Stimulated activated naive B cell treated with anti-CD40 and anti-IgM and Interleukin-4, amounts not matched to agents 10 μg/mL and 1 μg/mL and 100 μg/mL, for 72 hours (primary cell): ENCODE results near the gene CNGA1.

Source experiments
- ATAC-seq, 2 donors: fragments of 150-1000 bp; cut with Tn5 transposase; replicated peaks; 2 replicates each; pipeline ENCODE4 v1.10.0; 2021; ENCODE audit warnings: moderate library complexity in 1 of 2
- DNase-seq: peaks from one replicate; pipeline ENCODE4 v3.0.0; 2021
- H3K27ac Mint-ChIP-seq: one replicate; pipeline ENCODE4 v1.8.0; 2022; ENCODE audit warnings: mild to moderate bottlenecking, mixed read lengths
- H3K27me3 Mint-ChIP-seq, 2 donors: one replicate each; pipeline ENCODE4 v1.8.0; 2022; ENCODE audit warnings: mixed read lengths in 2 of 2
- H3K36me3 Mint-ChIP-seq, 2 donors: one replicate each; pipeline ENCODE4 v1.8.0; 2022; ENCODE audit warnings: mixed read lengths in 2 of 2, mild to moderate bottlenecking in 1 of 2
- H3K4me1 Mint-ChIP-seq, 2 donors: one replicate each; pipeline ENCODE4 v1.8.0; 2022; ENCODE audit warnings: mixed read lengths in 2 of 2, mild to moderate bottlenecking in 1 of 2
- H3K4me3 Mint-ChIP-seq, 2 donors: one replicate each; pipeline ENCODE4 v1.8.0; 2022; ENCODE audit warnings: mild to moderate bottlenecking in 2 of 2, mixed read lengths in 2 of 2, moderate library complexity in 1 of 2
- H3K9me3 Mint-ChIP-seq, 2 donors: one replicate each; pipeline ENCODE4 v1.8.0; 2022; ENCODE audit warnings: mixed read lengths in 2 of 2, mild to moderate bottlenecking in 1 of 2

CNGA1 gene

DNA sequence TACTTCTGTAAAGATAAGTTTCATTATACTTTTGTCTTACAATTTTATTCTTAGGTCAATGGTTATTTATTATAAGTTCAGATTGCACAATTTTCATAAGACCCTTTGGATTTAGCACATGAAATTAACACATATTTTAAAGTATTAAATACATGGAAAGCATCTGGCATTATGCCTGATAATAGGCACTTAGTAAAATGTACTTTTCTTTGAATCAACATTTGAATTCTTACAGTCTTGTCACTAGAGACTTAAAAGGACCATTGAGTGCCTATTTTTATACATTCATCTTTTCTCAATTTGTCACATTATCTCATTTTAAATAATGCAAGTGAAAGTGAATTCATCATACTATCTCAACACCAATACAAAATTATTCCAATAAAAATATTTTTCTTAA, 23.1 kb upstream of the CNGA1 start:
- H3K9me3 Mint-ChIP-seq, result peaks cover 0 to 3% of the 10 kb centered on the region in 2 donors
- no peaks in the 10 kb centered on the region for H3K36me3 Mint-ChIP-seq
- no peaks in the 10 kb centered on the region for H3K27me3 Mint-ChIP-seq
- no peak for DNase-seq
- H3K4me3 Mint-ChIP-seq, result no peak overlapping the region
- no peak overlapping the region for H3K27ac Mint-ChIP-seq
- ATAC-seq, result no peak
- peaks cover 36 to 56% of the 10 kb centered on the region in 2 donors for H3K4me1 Mint-ChIP-seq

DNA sequence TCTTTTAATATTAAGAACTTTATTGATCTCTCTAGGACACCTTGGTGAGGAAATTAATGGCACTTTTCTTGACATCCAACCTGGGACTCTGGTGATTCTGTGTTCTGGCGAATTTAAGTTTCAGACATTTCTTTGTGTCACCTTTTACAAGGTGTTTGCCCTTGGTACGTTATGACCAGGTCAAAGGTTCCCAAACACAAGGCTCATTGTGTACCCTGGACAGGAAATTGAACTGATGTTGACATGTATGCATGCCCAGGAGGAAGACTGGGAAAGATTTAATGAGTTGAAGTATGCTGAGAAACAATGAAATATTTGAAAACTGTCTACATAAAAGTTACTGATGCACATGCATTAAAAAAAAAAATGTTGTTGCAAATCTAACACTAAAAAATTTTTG, 22.2 kb upstream of the CNGA1 start:
- Mint-ChIP-seq H3K4me3 (no peak overlapping the region), H3K27me3 (no peaks in the 10 kb centered on the region), H3K9me3 (peaks cover 0 to 3% of the 10 kb centered on the region in 2 donors), H3K27ac (no peak overlapping the region), H3K36me3 (no peaks in the 10 kb centered on the region), H3K4me1 (peaks cover 35 to 60% of the 10 kb centered on the region in 2 donors)
- no peak for DNase-seq
- ATAC-seq, result no peak

DNA sequence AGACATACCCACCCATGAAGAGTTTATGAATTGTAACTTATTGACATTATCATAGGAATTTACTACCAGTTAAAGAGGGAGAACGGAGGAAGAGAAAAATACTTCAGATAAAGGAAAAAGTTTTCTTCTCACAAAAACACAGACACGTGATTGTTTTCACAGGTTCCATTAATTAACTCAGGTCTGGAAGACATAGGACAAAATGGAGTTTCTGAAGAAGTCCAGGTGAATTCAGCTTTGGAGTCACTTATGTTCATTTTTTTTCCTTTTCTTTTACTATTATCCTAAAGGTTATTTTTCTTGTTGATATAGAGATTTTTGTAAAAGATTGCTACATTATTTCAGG, 20.6 kb upstream of the CNGA1 start:
- H3K4me1 Mint-ChIP-seq, result peaks cover 23 to 47% of the 10 kb centered on the region in 2 donors
- peaks cover 0 to 3% of the 10 kb centered on the region in 2 donors for H3K9me3 Mint-ChIP-seq
- H3K27me3 Mint-ChIP-seq, result no peaks in the 10 kb centered on the region
- H3K4me3 Mint-ChIP-seq, result peak overlapping the region; percentile 47 to 48
- peak overlapping the region; percentile 97 for H3K27ac Mint-ChIP-seq
- no peaks in the 10 kb centered on the region for H3K36me3 Mint-ChIP-seq
- DNase-seq (no peak), ATAC-seq (no peak)

DNA sequence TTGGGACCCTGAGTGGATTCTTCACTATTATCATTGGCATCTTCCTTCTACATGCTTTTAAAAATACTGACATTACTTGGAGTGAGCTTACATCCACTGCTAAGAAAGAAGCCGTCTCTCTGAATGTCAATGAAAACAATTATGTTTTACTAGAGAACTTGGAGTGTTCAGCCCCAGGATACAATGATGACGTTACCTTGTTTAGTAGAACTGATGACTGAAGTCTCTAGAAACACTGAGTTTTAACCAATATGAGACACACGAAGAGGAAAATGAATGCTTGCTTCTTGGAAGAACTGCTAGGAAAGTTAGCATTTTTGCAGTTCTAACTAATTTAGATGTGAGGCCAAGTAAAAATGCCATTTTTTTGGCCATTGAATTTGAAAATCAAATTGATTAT, 19.5 kb upstream of the CNGA1 start:
- Mint-ChIP-seq H3K36me3 (no peaks in the 10 kb centered on the region), H3K4me1 (peaks cover 16 to 37% of the 10 kb centered on the region in 2 donors), H3K27ac (peak overlapping the region; percentile 97), H3K4me3 (peak overlapping the region in 1 of 2 donors; percentile 25), H3K27me3 (no peaks in the 10 kb centered on the region), H3K9me3 (peaks cover 0 to 3% of the 10 kb centered on the region in 2 donors)
- DNase-seq, result no peak
- ATAC-seq, result no peak

DNA sequence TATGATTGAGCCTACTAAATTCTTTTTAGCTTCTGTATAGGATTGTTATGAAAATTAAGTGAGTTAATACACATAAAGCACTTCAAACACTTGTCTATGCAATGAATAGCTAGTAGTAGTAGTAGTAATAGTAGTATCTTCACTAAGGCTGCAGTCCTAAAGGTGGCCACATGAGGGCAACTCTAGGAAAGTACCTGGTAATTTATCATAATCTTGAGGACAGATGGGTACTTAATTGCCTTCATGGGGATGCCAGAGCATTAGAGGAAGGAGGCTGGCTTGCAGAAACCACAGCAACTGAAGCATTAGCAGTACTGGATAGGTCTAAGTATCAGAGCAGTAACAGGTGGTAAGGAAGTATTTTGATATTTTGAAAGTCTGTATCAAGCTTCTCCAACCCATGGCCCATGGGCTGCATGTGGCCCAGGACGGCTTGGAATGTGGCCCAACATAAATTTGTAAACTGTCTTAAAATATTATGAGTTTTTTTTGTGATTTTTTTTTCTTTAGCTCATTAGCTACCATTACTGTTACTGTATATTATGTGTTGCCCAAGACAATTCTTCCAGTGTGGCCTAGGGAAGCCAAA, 17.4 kb upstream of the CNGA1 start:
- H3K36me3 Mint-ChIP-seq, result no peaks in the 10 kb centered on the region
- peaks cover 0 to 3% of the 10 kb centered on the region in 2 donors for H3K9me3 Mint-ChIP-seq
- no peak overlapping the region for H3K4me3 Mint-ChIP-seq
- H3K27ac Mint-ChIP-seq, result no peak overlapping the region
- DNase-seq, result peak; percentile 50
- peaks cover 21 to 45% of the 10 kb centered on the region in 2 donors for H3K4me1 Mint-ChIP-seq
- H3K27me3 Mint-ChIP-seq, result no peaks in the 10 kb centered on the region
- ATAC-seq, result peak; percentile 50 to 58

DNA sequence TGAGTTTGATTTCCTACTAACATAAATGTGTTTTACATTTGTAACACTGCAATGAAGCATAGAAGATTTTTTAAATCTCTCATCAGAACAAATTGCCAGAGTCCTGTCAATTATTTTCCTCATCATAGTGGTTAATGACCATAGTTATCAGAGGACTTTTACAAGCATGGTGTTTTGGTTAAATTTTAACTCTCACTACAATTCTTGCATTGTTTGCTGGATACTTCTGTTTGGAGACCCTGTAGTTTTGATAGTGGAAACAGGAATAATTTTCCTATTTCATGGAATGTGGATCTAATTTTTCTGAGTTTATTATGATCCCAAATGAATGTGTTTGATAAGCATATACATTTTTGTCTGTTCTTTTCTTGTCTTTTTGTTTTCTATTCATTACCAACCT, 16.9 kb upstream of the CNGA1 start:
- H3K36me3 Mint-ChIP-seq, result no peaks in the 10 kb centered on the region
- no peaks in the 10 kb centered on the region for H3K27me3 Mint-ChIP-seq
- H3K4me1 Mint-ChIP-seq, result peaks cover 24 to 50% of the 10 kb centered on the region in 2 donors
- no peak overlapping the region for H3K27ac Mint-ChIP-seq
- H3K4me3 Mint-ChIP-seq, result no peak overlapping the region
- H3K9me3 Mint-ChIP-seq, result peaks cover 0 to 3% of the 10 kb centered on the region in 2 donors
- ATAC-seq (no peak), DNase-seq (no peak)

DNA sequence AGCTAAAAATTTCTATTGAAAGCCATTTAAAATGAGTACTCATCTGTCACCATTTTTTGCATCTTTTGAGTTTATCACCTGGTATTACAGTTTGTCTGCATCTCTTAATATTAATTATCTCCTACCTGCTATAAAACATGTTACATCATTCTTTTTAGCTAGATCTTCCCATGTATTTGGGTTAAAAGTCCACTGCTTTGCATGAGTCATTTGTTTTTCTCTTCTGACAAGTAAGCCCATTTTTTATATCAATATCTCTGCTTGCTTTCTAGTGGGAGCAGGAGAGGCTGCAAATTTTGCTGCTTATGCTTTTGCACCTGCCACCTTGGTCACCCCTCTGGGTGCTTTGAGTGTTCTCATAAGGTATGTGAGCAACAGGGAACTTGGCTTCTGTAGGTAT, 16.2 kb upstream of the CNGA1 start:
- peaks cover 27 to 53% of the 10 kb centered on the region in 2 donors for H3K4me1 Mint-ChIP-seq
- DNase-seq (no peak), ATAC-seq (no peak)
- no peaks in the 10 kb centered on the region for H3K36me3 Mint-ChIP-seq
- no peak overlapping the region for H3K27ac Mint-ChIP-seq
- no peaks in the 10 kb centered on the region for H3K27me3 Mint-ChIP-seq
- no peak overlapping the region for H3K4me3 Mint-ChIP-seq
- peaks cover 0 to 3% of the 10 kb centered on the region in 2 donors for H3K9me3 Mint-ChIP-seq

DNA sequence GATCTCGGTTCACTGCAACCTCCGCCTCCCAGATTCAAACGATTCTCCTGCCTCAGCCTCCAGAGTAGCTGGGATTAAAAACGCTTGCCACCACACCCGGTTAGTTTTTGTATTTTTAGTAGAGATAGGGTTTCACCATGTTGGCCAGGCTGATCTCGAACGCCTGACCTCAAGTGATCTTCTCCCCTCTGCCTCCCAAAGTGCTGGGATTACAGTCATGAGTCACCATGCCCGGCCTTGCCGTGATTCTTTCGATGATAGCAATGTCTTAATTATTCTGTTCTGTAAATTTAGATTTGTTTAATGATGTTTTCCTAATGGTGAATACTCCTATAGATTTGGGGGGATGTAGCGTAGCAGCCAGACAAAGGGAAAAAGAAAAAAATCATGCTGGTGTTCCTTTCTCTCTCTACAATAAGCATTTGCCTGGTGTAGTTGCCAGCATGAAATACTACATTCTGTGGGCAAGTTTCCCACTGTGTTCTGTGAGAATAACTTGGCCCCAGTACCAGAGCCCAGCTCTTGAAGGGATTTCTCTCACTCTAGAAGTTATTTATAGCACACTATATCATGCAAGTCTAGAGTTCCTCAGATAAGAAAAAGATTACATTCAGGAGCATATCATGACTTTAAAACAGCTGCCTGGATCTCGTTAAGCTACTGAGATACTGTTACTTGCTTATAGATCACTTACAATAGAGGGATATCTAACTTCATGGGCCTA, 15.5 kb upstream of the CNGA1 start:
- H3K4me3 Mint-ChIP-seq, result no peak overlapping the region
- H3K9me3 Mint-ChIP-seq, result peaks cover 0 to 3% of the 10 kb centered on the region in 2 donors
- no peaks in the 10 kb centered on the region for H3K36me3 Mint-ChIP-seq
- no peak for ATAC-seq
- H3K4me1 Mint-ChIP-seq, result peaks cover 25 to 49% of the 10 kb centered on the region in 2 donors
- no peaks in the 10 kb centered on the region for H3K27me3 Mint-ChIP-seq
- H3K27ac Mint-ChIP-seq, result no peak overlapping the region
- DNase-seq, result no peak

DNA sequence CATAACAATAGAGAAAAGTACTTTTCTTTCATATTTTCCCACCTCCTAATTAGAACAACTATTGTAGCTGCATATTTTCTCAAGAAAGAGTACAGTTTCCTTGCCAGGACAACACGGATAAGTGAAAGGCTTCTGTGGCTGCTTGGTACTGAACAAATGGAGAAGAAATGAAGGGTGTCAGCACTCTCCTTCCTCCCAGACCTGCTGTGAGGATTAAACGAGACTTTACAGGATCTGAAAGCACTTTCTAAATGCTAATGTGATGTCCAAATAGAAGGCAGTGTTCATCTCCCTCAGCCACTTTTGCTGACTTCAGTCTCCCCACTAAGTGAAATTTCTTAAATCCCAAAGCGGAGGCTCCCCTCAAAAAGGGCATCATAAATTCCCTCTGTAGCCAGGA, 14.0 kb upstream of the CNGA1 start:
- Mint-ChIP-seq H3K9me3 (no peaks in the 10 kb centered on the region), H3K36me3 (no peaks in the 10 kb centered on the region), H3K27ac (no peak overlapping the region), H3K4me1 (peaks cover 15 to 35% of the 10 kb centered on the region in 2 donors), H3K27me3 (peaks cover 5% of the 10 kb centered on the region in 2 donors), H3K4me3 (no peak overlapping the region)
- ATAC-seq, result no peak
- no peak for DNase-seq

DNA sequence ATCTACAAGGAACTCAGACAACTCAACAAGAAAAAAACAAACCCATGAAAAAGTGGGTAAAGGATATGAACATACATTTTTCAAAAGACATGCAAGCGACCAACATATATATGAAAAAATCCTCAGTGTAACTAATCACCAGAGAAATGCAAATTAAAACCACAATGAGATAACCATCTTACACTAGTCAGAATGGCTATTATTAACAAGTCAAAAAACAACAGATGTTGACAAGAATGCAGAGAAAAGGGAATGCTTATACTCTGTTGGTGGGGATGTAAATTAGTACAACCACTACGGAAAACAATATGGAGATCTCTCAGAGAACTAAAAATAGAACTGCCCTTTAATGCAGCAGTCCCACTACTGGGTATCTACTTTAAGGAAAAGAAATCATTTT, 12.2 kb upstream of the CNGA1 start:
- Mint-ChIP-seq H3K9me3 (no peaks in the 10 kb centered on the region), H3K27me3 (peaks cover 15 to 18% of the 10 kb centered on the region in 2 donors), H3K4me1 (peaks cover 11 to 18% of the 10 kb centered on the region in 2 donors), H3K27ac (no peak overlapping the region), H3K36me3 (no peaks in the 10 kb centered on the region), H3K4me3 (no peak overlapping the region)
- ATAC-seq, result no peak
- no peak for DNase-seq

DNA sequence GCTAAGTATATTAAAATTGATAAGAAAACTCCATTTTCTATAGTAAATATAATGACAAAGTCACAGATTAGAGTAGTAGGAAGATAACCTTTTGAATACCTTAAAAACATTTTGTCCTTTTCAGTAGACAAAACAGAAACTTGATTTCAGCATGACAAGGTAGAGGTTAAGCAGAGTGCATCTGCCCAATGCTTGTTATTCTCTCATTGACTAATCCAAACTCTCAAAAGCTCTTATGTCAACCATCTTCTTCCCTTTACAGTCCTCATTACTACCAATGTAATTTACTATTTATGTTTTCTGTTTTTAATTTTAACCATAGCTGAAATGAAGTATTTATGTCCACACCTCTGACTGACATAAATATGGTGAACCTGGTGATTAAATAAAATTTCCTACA, 11.2 kb upstream of the CNGA1 start:
- DNase-seq (no peak), ATAC-seq (peak; percentile 39 to 55)
- Mint-ChIP-seq H3K27ac (no peak overlapping the region), H3K36me3 (no peaks in the 10 kb centered on the region), H3K9me3 (no peaks in the 10 kb centered on the region), H3K4me3 (no peak overlapping the region), H3K4me1 (peaks cover 11 to 16% of the 10 kb centered on the region in 2 donors), H3K27me3 (peaks cover 15 to 19% of the 10 kb centered on the region in 2 donors)

DNA sequence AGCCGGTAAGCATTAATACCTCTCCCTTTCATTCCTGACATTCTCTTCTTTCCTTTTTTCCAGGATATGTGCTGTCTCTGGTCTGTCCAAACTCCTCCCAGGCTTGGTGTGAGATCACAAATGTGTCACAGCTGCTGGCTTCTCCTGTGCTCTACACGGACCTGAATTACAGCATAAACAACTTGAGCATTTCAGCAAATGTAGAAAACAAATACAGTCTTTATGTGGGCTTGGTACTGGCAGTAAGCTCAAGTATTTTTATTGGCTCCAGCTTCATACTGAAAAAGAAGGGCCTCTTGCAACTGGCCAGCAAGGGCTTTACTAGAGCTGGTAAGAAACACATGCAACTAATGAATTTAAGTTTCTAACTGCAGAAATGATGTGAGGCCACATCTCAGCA, 8.5 kb upstream of the CNGA1 start:
- no peak overlapping the region for H3K27ac Mint-ChIP-seq
- no peaks in the 10 kb centered on the region for H3K36me3 Mint-ChIP-seq
- no peaks in the 10 kb centered on the region for H3K9me3 Mint-ChIP-seq
- H3K4me3 Mint-ChIP-seq, result no peak overlapping the region
- H3K4me1 Mint-ChIP-seq, result peaks cover 6 to 9% of the 10 kb centered on the region in 2 donors
- ATAC-seq, result no peak
- peaks cover 29 to 32% of the 10 kb centered on the region in 2 donors for H3K27me3 Mint-ChIP-seq
- DNase-seq, result no peak

DNA sequence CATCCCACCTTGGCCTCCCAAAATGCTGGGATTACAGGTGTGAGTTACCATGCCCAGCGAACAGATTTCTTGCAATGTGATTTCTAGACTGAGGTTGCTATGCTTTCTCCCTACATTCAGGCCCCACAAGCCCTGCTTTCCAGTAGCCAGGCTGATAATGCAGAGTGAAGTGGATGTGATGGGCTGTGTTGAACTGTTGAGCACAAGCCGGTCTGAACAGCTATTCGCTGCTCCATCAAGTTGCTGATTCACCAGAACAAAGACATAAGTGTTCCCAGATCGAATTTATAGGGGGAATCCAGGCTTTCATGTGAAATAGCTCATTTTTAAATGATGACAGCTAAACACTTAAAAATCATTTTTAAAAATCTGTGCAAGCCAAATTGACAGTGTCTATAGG, 8.0 kb upstream of the CNGA1 start:
- Mint-ChIP-seq H3K27ac (no peak overlapping the region), H3K4me3 (no peak overlapping the region)

DNA sequence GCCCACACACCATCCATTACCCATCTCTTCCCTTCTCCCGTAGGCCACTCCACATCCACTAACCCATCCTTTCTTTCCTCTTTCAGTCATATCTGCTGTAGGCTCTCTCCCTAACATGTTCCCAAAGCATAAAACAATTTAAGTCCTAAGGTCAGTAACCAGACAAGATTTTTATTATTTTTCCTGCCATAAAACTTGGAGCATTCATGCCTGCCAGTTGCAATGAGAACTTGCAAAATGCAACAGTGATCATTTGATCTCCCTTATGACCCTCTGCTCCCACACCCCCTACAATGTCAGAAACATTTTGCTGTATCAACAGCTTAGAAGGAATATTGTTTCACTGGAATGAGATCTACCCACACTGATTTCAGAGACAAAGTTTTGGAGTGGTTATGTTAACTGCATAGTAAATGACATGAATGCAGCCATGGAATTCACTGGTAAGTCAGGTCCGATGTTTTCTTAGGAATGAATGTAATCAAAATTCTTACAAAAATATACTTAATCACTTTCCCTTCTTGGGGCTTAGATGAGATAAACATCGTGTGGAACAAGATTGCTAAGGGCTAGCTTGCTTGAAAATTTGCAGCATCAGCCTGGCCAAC, 5.8 kb upstream of the CNGA1 start:
- no peak overlapping the region for H3K27ac Mint-ChIP-seq
- no peaks in the 10 kb centered on the region for H3K36me3 Mint-ChIP-seq
- H3K4me3 Mint-ChIP-seq, result no peak overlapping the region
- DNase-seq (no peak), ATAC-seq (no peak)
- peaks cover 2 to 5% of the 10 kb centered on the region in 2 donors for H3K4me1 Mint-ChIP-seq
- no peaks in the 10 kb centered on the region for H3K9me3 Mint-ChIP-seq
- peaks cover 34 to 43% of the 10 kb centered on the region in 2 donors for H3K27me3 Mint-ChIP-seq

More for the DNA sequence above, 8.0 kb upstream of the CNGA1 start:
- ATAC-seq, result no peak
- peaks cover 30 to 35% of the 10 kb centered on the region in 2 donors for H3K27me3 Mint-ChIP-seq
- no peak for DNase-seq
- peaks cover 6 to 9% of the 10 kb centered on the region in 2 donors for H3K4me1 Mint-ChIP-seq
- H3K36me3 Mint-ChIP-seq, result no peaks in the 10 kb centered on the region
- no peaks in the 10 kb centered on the region for H3K9me3 Mint-ChIP-seq

DNA sequence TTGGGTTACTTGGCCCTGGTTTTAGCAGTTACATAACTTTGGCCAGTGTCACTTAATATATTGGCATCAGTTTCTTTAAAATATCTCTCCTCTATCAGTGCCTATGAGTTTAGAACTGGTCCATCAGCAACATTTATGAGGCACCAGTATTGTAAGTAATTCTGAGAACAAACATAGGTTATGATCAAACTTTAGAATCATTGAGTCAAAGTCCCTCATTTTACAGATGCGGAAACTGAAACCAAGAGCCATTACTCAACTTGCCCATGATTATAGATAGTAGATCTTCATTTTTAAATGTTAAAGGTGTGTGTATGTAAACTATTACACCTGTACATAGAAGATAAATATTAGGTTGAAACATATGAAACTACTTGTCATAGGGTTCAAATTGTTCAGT, 4.6 kb upstream of the CNGA1 start:
- no peak for ATAC-seq
- Mint-ChIP-seq H3K27me3 (peaks cover 35 to 46% of the 10 kb centered on the region in 2 donors), H3K27ac (no peak overlapping the region), H3K4me3 (no peak overlapping the region), H3K36me3 (no peaks in the 10 kb centered on the region), H3K9me3 (no peaks in the 10 kb centered on the region), H3K4me1 (peaks cover 3 to 13% of the 10 kb centered on the region in 2 donors)
- DNase-seq, result no peak
